Colonic mucosa (tissue), 4 donors: ENCODE measurements around the gene WDTC1. TPM values are rescaled to one million over a fixed set of nuclear protein-coding genes. Genes with fewer than 3 reads are reported as not detected.
"Not testable (repeated sequence)": the region's sequence is repeated elsewhere in the genome, so short reads cannot be mapped to it uniquely, and the experiment has no call there.

ENCODE experiments used
- DNase-seq: peaks from one replicate; pipeline ENCODE4 v3.0.0-alpha.2; 2020
- H3K27ac ChIP-seq: fragments of 200-600 bp; one replicate; pipeline ENCODE4 v1.8.0; 2021
- H3K27me3 ChIP-seq: fragments of 200-600 bp; one replicate; pipeline ENCODE4 v1.8.0; 2021
- H3K36me3 ChIP-seq: fragments of 200-600 bp; one replicate; pipeline ENCODE4 v1.8.0; 2021
- H3K4me1 ChIP-seq: fragments of 200-600 bp; one replicate; pipeline ENCODE4 v1.8.0; 2021; ENCODE audit warnings: mild to moderate bottlenecking
- H3K4me3 ChIP-seq: fragments of 200-600 bp; one replicate; pipeline ENCODE4 v1.8.0; 2021
- H3K9ac ChIP-seq, 2 donors: one replicate each; pipeline ENCODE4 v1.7.0; 2013; ENCODE audit warnings: control low read depth in 2 of 2, low read depth in 2 of 2, low read length in 2 of 2
- H3K9me3 ChIP-seq: fragments of 200-600 bp; one replicate; pipeline ENCODE4 v1.8.0; 2021
- CTCF ChIP-seq: fragments of 200-600 bp; IDR thresholded peaks from one replicate; pipeline ENCODE4 v1.8.0; 2022; ENCODE audit warnings: antibody characterized with exemption, mild to moderate bottlenecking
- intact Hi-C: fragments of 100-400 bp; cut with DNase I; formaldehyde crosslinking; loops from one replicate; pipeline ENCODE4 v1.14.1; 2022
- total RNA-seq, 2 donors: library from RNA; stranded (reverse); fragmentation: NEBNext Ultra II Directional in 1 of 2; extraction: Animal tissue kit (Norgen Biotek cat#: 25700) in 1 of 2; gene quantifications; one replicate each; pipeline ENCODE4 v1.2.1, GENCODE V29; 2021
- donor health status: healthy.
- donor health status: DM: no; HTN: no; CAD: no.
- donor health status: DM: no; HTN: no; CAD: no.

Gene WDTC1
- total RNA-seq, 2 donors from 2014 or later: 31.2 to 39.3 TPM

GRCh38 chr1:27203946-27204345 is 30.5 kb upstream of the WDTC1 start:
- intact Hi-C loops: no loop called here
- Histone ChIP-seq H3K4me3 (no peak overlapping the region), H3K27me3 (no peaks in the 10 kb centered on the region), H3K27ac (no peak overlapping the region), H3K4me1 (no peaks in the 10 kb centered on the region), H3K36me3 (no peaks in the 10 kb centered on the region), H3K9ac (no peak overlapping the region), H3K9me3 (no peaks in the 10 kb centered on the region)
- TF ChIP-seq CTCF: no peak
- no peak for DNase-seq

- H3K9ac ChIP-seq, intact Hi-C loops, H3K27ac ChIP-seq, H3K4me1 ChIP-seq, H3K36me3 ChIP-seq, H3K9me3 ChIP-seq, DNase-seq, H3K4me3 ChIP-seq, H3K27me3 ChIP-seq: not testable (repeated sequence)
These were observed 27.2 kb upstream of the WDTC1 start for GRCh38 chr1:27207238-27207637.

- H3K27me3 ChIP-seq, H3K4me3 ChIP-seq, H3K27ac ChIP-seq, H3K4me1 ChIP-seq, DNase-seq, H3K36me3 ChIP-seq, H3K9ac ChIP-seq, H3K9me3 ChIP-seq, intact Hi-C loops: not testable (repeated sequence)
These were observed 26.1 kb upstream of the WDTC1 start for GRCh38 chr1:27208143-27208850.

- Histone ChIP-seq H3K9me3 (no peaks in the 10 kb centered on the region), H3K36me3 (no peaks in the 10 kb centered on the region), H3K27me3 (no peaks in the 10 kb centered on the region), H3K4me3 (no peak overlapping the region), H3K9ac (no peak overlapping the region), H3K27ac (no peak overlapping the region), H3K4me1 (no peaks in the 10 kb centered on the region)
- no peak for DNase-seq
- no peak for TF ChIP-seq CTCF
- intact Hi-C loops: no loop called here
These were observed 18.0 kb upstream of the WDTC1 start for GRCh38 chr1:27216466-27216865.

- TF ChIP-seq CTCF: no peak
- Histone ChIP-seq H3K9ac (no peak overlapping the region), H3K4me1 (no peaks in the 10 kb centered on the region), H3K9me3 (no peaks in the 10 kb centered on the region), H3K4me3 (no peak overlapping the region), H3K27me3 (no peaks in the 10 kb centered on the region), H3K36me3 (no peaks in the 10 kb centered on the region), H3K27ac (no peak overlapping the region)
- DNase-seq: no peak
- intact Hi-C loops: no loop called here
These were observed 17.0 kb upstream of the WDTC1 start for GRCh38 chr1:27217401-27217800.

- intact Hi-C loops: no loop called here
- Histone ChIP-seq H3K36me3 (no peaks in the 10 kb centered on the region), H3K27me3 (no peaks in the 10 kb centered on the region), H3K9ac (no peak overlapping the region), H3K9me3 (no peaks in the 10 kb centered on the region), H3K27ac (no peak overlapping the region), H3K4me1 (no peaks in the 10 kb centered on the region), H3K4me3 (no peak overlapping the region)
- DNase-seq: no peak
- no peak for TF ChIP-seq CTCF
These were observed 15.7 kb upstream of the WDTC1 start for GRCh38 chr1:27218736-27219135.
